GM23338 (cell line): ENCODE results near the gene CTXN1. TPM values are rescaled to one million over a fixed set of nuclear protein-coding genes. Genes with fewer than 3 reads are reported as not detected.

Experiments used
- ATAC-seq: fragments of 200-7000 bp; cut with Tn5 transposase; 3 replicates; pipeline ENCODE4 v1.9.1; 2020
- DNase-seq: peaks from one replicate; pipeline ENCODE4 v3.0.0-alpha.2; 2015; ENCODE audit warnings: low spot score
- H2AFZ ChIP-seq: fragments of 200-600 bp; sonication (generic); 2 replicates; pipeline ENCODE4 v1.8.0; 2016; ENCODE audit warnings: antibody characterized with exemption, mild to moderate bottlenecking, moderate library complexity
- H3F3A ChIP-seq: fragments of 200-600 bp; sonication (generic); replicated peaks from 2 replicates; pipeline ENCODE4 v1.8.0; 2017; ENCODE audit warnings: antibody characterized with exemption, mixed run types, low read depth
- H3K27ac ChIP-seq: fragments of 200-600 bp; sonication (generic); 2 replicates; pipeline ENCODE4 v1.6.1; 2016; ENCODE audit warnings: low read depth
- H3K27me3 ChIP-seq: fragments of 200-600 bp; sonication (generic); 2 replicates; pipeline ENCODE4 v1.8.0; 2016; ENCODE audit warnings: mild to moderate bottlenecking, mixed run types, moderate library complexity; ENCODE audit not compliant: insufficient read depth
- H3K36me3 ChIP-seq: fragments of 200-600 bp; sonication (generic); 2 replicates; pipeline ENCODE4 v1.8.0; 2016; ENCODE audit warnings: mild to moderate bottlenecking; ENCODE audit not compliant: insufficient read depth
- H3K4me1 ChIP-seq: fragments of 200-600 bp; sonication (generic); 2 replicates; pipeline ENCODE4 v1.8.0; 2016; ENCODE audit warnings: mild to moderate bottlenecking, moderate library complexity; ENCODE audit not compliant: insufficient read depth
- H3K4me2 ChIP-seq: fragments of 200-600 bp; sonication (generic); 2 replicates; pipeline ENCODE4 v1.7.1; 2017; ENCODE audit warnings: mixed run types
- H3K4me3 ChIP-seq: fragments of 200-600 bp; sonication (generic); 2 replicates; pipeline ENCODE4 v1.6.1; 2016; ENCODE audit warnings: mixed run types
- H3K79me2 ChIP-seq: fragments of 200-600 bp; sonication (generic); replicated peaks from 2 replicates; pipeline ENCODE4 v1.8.0; 2017; ENCODE audit warnings: mild to moderate bottlenecking; ENCODE audit not compliant: insufficient read depth
- H3K9me2 ChIP-seq: fragments of 200-600 bp; sonication (generic); 2 replicates; pipeline ENCODE4 v1.8.0; 2017; ENCODE audit not compliant: insufficient read depth
- H4K20me1 ChIP-seq: fragments of 200-600 bp; sonication (generic); replicated peaks from 2 replicates; pipeline ENCODE4 v1.8.0; 2017; ENCODE audit warnings: mild to moderate bottlenecking; ENCODE audit not compliant: insufficient read depth
- H3K27ac Mint-ChIP-seq: 2 replicates; pipeline ENCODE4 v1.8.0; 2020; ENCODE audit warnings: inconsistent platforms, mild to moderate bottlenecking, moderate library complexity, mixed read lengths
- H3K27me3 Mint-ChIP-seq: 3 replicates; pipeline ENCODE4 v1.8.0; 2022; ENCODE audit warnings: low read depth, mild to moderate bottlenecking, moderate library complexity, mixed read lengths, inconsistent platforms; ENCODE audit not compliant: insufficient read depth, poor library complexity
- H3K36me3 Mint-ChIP-seq: 3 replicates; pipeline ENCODE4 v1.8.0; 2021; ENCODE audit warnings: low read depth, mild to moderate bottlenecking, inconsistent platforms, moderate library complexity, mixed read lengths
- H3K4me1 Mint-ChIP-seq: 3 replicates; pipeline ENCODE4 v1.8.0; 2020; ENCODE audit warnings: mild to moderate bottlenecking, inconsistent platforms, mixed read lengths
- H3K4me3 Mint-ChIP-seq: 3 replicates; pipeline ENCODE4 v1.8.0; 2021; ENCODE audit warnings: moderate library complexity, mild to moderate bottlenecking, inconsistent platforms, mixed read lengths
- H3K9me3 Mint-ChIP-seq: 3 replicates; pipeline ENCODE4 v1.8.0; 2020; ENCODE audit warnings: moderate library complexity, mild to moderate bottlenecking, inconsistent platforms, mixed read lengths
- CREB1 ChIP-seq: fragments of 250-450 bp; sonication (Bioruptor Pico); IDR thresholded peaks from 2 replicates; pipeline ENCODE4 v1.5.0; 2020; ENCODE audit warnings: low read depth, mild to moderate bottlenecking, moderate library complexity
- ETS1 ChIP-seq: IDR thresholded peaks from 2 replicates; pipeline ENCODE4 v1.6.1; 2016; ENCODE audit warnings: antibody characterized with exemption
- EZH2 ChIP-seq: fragments of 200-600 bp; sonication (generic); IDR thresholded peaks from one replicate; pipeline ENCODE4 v1.8.0; 2017; ENCODE audit warnings: antibody characterized with exemption, mild to moderate bottlenecking, low read depth; ENCODE audit not compliant: unreplicated experiment
- JUNB ChIP-seq: IDR thresholded peaks from one replicate; pipeline ENCODE4 v1.6.1; 2016; ENCODE audit warnings: antibody characterized with exemption; ENCODE audit not compliant: unreplicated experiment
- NANOG ChIP-seq: IDR thresholded peaks from 2 replicates; pipeline ENCODE4 v1.6.1; 2016; ENCODE audit warnings: antibody characterized with exemption, borderline replicate concordance
- POLR2AphosphoS5 ChIP-seq: IDR thresholded peaks from 2 replicates; pipeline ENCODE4 v1.6.1; 2016; ENCODE audit warnings: antibody characterized with exemption, low read depth
- REST ChIP-seq: IDR thresholded peaks from one replicate; pipeline ENCODE4 v1.6.1; 2018; ENCODE audit warnings: antibody characterized with exemption; ENCODE audit not compliant: unreplicated experiment
- STAT1 ChIP-seq: IDR thresholded peaks from one replicate; pipeline ENCODE4 v1.6.1; 2016; ENCODE audit warnings: antibody characterized with exemption; ENCODE audit not compliant: unreplicated experiment
- ZNF114 ChIP-seq: fragments of 250-450 bp; sonication (Bioruptor Pico); IDR thresholded peaks from 2 replicates; pipeline ENCODE4 v1.5.0; 2020; ENCODE audit warnings: mild to moderate bottlenecking, moderate library complexity
- ZNF462 ChIP-seq: fragments of 250-450 bp; sonication (Bioruptor Pico); IDR thresholded peaks from 2 replicates; pipeline ENCODE4 v1.5.0; 2020; ENCODE audit warnings: mild to moderate bottlenecking, moderate library complexity
- polyA plus RNA-seq: library from polyadenylated mRNA; unstranded; fragments of >200 nt; fragmentation: Nextera tagmentation; extraction: Ambion mirVana; gene quantifications from 2 replicates; pipeline ENCODE4 v1.2.1, GENCODE V29; 2016
- total RNA-seq: library from RNA; depleted of rRNA; stranded (reverse); fragments of >200 nt; shearing (Covaris generic); gene quantifications from 2 replicates; pipeline ENCODE4 v1.2.3, GENCODE V29; 2014

Gene CTXN1
- total and polyA plus RNA-seq, 2 experiments from 2014 or later: 22.5 to 52.4 TPM

DNA sequence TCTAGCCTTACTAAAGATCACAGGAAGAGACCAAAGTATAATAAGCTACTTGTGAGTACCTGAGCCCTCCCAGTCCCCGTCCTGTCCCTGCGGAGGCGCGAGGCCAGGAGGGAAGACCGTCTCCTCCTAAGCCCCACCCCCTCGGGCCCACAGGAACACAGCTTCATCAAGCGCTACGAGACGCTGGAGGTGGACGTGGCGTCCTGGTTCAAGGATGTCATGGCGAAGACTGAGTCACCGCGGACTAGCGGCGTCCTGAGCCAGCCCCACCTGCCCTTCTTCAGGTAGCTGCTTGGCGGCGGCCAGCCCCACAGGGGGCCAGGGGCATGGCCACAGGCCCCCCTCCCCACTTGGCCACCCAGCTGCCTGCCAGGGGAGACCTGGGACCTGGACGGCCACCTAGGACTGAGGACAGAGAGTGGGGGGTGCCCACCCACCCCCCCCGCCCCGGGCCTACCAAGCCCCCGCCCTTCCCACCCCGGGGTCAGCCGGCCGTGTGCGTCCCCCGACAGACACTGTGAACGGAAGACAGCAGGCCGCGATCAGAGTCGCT lies 13.7 kb downstream of the CTXN1 start:
- H3K4me3 Mint-ChIP-seq: no peak overlapping the region
- no peak for DNase-seq
- no peak overlapping the region for H3K27ac ChIP-seq

More for the DNA sequence above, 13.7 kb downstream of the CTXN1 start:
- H3K4me1 ChIP-seq: no peaks in the 10 kb centered on the region
- no peaks in the 10 kb centered on the region for H3K9me2 ChIP-seq
- no peak overlapping the region for H3K4me2 ChIP-seq
- peaks cover 36% of the 10 kb centered on the region for H3K27me3 ChIP-seq
- H3K4me1 Mint-ChIP-seq: peaks cover 6% of the 10 kb centered on the region; the same call in 2 of the 3 replicates
- H3K9me3 Mint-ChIP-seq: peaks cover 2% of the 10 kb centered on the region; the same call in 1 of the 3 replicates
- no peak overlapping the region for H3K27ac Mint-ChIP-seq
- peaks cover 17% of the 10 kb centered on the region for H3K36me3 Mint-ChIP-seq
- 0 out of 2 replicates have a peak, but pooled peaks cover 4% of the 10 kb centered on the region for H3F3A ChIP-seq
- ATAC-seq: no peak
- TF ChIP-seq STAT1 (no peak), CREB1 (no peak), ETS1 (no peak), REST (no peak), EZH2 (no peak), NANOG (no peak), ZNF462 (CRISPR knock-in tag) (no peak), ZNF114 (no peak), POLR2AphosphoS5 (no peak), JUNB (no peak)
- peaks cover 36% of the 10 kb centered on the region for H3K27me3 Mint-ChIP-seq
- H3K79me2 ChIP-seq: peaks cover 4% of the 10 kb centered on the region; the same call in 1 of the 2 replicates
- no peak overlapping the region for H2AFZ ChIP-seq
- peaks cover 5% of the 10 kb centered on the region for H4K20me1 ChIP-seq
- no peaks in the 10 kb centered on the region for H3K36me3 ChIP-seq
- no peak overlapping the region for H3K4me3 ChIP-seq
